BE2C (cell line): Measurements from ENCODE around the gene FAM83G.

Experiments
- DNase-seq: peaks from one replicate; pipeline ENCODE4 v3.0.0-alpha.2; 2020
- H3K27me3 ChIP-seq: fragments of 250-450 bp; sonication (Bioruptor Pico); 2 replicates; pipeline ENCODE4 v1.5.1; 2020; ENCODE audit warnings: mild to moderate bottlenecking
- H3K36me3 ChIP-seq: fragments of 250-450 bp; sonication (Bioruptor Pico); 2 replicates; pipeline ENCODE4 v1.5.1; 2020; ENCODE audit warnings: mild to moderate bottlenecking
- H3K4me1 ChIP-seq: fragments of 250-450 bp; sonication (Bioruptor Pico); 2 replicates; pipeline ENCODE4 v1.5.1; 2020
- H3K4me3 ChIP-seq: 2 replicates; pipeline ENCODE4 v1.5.1; 2011; ENCODE audit warnings: low read depth, low read length
- H3K9me3 ChIP-seq: fragments of 250-450 bp; sonication (Bioruptor Pico); 2 replicates; pipeline ENCODE4 v1.5.1; 2020
- TF ChIP-seq, protein P1 (sequence below): IDR thresholded peaks from 2 replicates; pipeline ENCODE4 v1.5.1; 2012; ENCODE audit warnings: mild to moderate bottlenecking, low read depth, low read length

The FAM83G gene

DNA sequence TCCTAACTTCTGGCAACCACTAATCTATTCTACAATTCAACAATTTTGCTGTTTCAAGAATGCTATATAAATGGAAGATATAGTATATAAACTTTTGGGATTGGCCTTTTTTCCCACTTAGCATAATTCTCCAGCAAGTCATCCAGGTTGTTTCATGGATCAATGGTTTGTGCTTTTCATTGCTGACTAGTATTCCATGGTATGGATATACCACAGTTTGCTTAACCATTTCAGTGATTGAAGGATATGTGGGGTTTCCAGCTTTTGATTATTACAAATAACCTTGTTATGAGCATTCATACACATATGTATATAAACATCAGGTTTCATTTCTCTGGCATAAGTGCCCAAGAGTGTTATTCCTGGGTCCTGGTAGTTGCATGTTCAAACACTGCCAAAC is 2.1 kb upstream of the FAM83G start:
- Histone ChIP-seq H3K4me3 (no peak overlapping the region), H3K9me3 (no peaks in the 10 kb centered on the region), H3K4me1 (no peaks in the 10 kb centered on the region), H3K27me3 (no peaks in the 10 kb centered on the region), H3K36me3 (no peaks in the 10 kb centered on the region)
- DNase-seq: no peak
- TF ChIP-seq, protein P1, sequence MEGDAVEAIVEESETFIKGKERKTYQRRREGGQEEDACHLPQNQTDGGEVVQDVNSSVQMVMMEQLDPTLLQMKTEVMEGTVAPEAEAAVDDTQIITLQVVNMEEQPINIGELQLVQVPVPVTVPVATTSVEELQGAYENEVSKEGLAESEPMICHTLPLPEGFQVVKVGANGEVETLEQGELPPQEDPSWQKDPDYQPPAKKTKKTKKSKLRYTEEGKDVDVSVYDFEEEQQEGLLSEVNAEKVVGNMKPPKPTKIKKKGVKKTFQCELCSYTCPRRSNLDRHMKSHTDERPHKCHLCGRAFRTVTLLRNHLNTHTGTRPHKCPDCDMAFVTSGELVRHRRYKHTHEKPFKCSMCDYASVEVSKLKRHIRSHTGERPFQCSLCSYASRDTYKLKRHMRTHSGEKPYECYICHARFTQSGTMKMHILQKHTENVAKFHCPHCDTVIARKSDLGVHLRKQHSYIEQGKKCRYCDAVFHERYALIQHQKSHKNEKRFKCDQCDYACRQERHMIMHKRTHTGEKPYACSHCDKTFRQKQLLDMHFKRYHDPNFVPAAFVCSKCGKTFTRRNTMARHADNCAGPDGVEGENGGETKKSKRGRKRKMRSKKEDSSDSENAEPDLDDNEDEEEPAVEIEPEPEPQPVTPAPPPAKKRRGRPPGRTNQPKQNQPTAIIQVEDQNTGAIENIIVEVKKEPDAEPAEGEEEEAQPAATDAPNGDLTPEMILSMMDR: no peak

DNA sequence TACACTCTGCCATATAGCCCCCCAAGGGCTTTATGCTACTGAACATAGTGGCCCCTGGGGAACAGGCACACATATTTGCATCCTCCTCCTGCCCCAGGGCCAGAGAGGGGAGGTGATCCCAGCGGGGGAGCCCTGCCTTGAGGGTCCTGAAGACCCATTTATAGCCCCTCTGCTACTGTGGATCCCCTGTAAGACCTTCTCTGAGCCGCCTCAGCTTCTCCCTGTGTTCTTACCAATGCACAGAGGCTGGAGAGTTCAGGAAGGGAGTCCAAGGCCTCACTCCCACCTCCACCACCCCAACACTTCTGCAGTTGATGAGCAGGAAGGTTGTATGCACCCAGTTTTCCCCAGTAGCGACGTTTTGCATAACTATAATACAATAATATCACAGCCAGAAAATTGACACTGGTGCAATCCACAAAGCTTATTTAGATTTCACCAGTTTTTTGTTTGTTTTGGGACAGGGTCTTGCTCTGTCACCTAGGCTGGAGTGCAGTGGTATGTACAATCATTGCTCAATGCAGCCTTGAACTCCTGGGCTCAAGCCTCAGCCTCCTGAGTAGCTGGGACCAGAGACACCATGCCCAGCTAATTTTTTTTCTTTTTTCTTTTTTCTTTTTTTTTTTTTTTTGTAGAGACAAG is 1.3 kb upstream of the FAM83G start:
- no peak overlapping the region for H3K4me3 ChIP-seq
- TF ChIP-seq, protein P1: no peak
- H3K36me3 ChIP-seq: no peaks in the 10 kb centered on the region
- no peaks in the 10 kb centered on the region for H3K27me3 ChIP-seq
- H3K9me3 ChIP-seq: no peaks in the 10 kb centered on the region
- DNase-seq: no peak
- no peaks in the 10 kb centered on the region for H3K4me1 ChIP-seq

DNA sequence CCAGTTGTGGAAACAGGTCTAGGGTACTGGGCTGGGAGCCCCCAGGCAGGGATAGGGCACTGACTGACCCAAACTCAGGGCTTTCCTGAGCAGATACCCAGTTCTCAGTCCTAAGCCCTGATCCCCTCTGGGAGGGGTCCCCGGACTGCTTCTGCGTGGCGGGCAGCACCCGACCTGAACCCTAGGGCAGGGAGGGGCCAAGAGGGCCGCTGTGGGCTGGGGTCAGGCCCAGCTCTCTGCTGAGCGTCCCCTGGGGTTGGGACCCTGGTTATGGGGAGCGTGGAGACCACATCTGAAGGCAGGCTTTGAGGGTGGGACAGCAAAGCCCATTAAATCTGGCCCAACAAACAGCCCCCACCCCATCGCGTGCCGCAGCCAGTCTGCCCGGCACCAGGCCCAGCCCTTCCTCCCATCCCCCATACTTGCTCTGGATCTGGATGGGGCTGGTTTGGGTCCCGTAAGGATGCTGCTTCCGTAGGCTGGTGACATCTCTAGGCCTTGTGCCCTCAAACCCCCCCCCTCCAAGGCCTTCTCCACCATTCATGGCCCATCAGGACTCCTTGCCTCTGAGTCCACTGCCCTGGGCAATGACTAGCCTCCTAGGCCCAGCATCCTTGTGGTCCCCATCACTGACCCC is 691 bp upstream of the FAM83G start:
- no peak for DNase-seq
- Histone ChIP-seq H3K9me3 (no peaks in the 10 kb centered on the region), H3K4me3 (peak overlapping the region; percentile 29; the same call in 1 of the 2 replicates), H3K27me3 (no peaks in the 10 kb centered on the region), H3K4me1 (no peaks in the 10 kb centered on the region), H3K36me3 (no peaks in the 10 kb centered on the region)
- TF ChIP-seq, protein P1: no peak

DNA sequence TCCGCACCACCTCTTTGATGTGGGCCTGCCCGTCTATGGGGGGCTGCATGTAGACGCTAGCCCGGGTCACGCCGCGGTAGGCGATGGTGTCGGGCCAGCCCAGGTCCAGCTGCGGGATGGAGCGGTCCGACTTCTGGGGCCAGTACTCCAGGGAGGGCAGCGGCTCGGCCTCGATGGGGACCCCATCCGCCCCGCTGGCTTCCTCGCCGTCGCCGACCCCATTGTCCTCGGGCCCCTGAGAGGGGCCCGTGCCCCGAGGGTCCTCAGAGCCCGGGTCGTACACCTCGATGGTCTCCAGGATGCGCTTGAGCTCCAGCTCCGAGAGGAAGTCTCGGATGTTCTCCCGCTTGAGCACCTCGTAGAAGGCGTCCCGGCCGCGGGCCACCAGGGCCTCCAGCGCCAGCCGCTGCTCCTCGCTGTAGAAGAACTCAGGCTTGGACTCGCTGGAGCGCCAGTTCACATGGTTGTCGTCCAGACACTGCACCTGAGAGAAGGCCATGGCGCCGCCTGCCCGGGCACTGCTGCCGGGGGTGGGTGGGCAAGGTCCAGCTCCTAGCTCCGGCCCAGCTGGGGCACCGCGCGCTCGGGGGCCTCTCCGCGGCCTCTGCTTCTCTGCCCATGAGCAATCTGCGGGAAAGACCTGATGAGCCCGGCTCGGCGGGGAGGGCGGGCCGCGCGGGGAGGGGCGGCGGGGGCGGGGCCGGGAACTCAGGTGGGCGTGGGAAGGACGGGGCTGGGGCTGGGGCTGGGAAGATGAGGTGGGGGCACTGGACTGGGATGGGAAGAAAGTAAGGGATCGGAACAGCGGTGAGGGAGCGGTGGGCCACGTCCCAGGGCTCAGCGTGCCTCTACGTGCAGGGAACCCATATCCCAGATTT is 782 bp downstream of the FAM83G start:
- Histone ChIP-seq H3K9me3 (no peaks in the 10 kb centered on the region), H3K36me3 (no peaks in the 10 kb centered on the region), H3K4me1 (no peaks in the 10 kb centered on the region), H3K4me3 (no peak overlapping the region; the same call in 1 of the 2 replicates), H3K27me3 (no peaks in the 10 kb centered on the region)
- DNase-seq: no peak
- TF ChIP-seq, protein P1: no peak

DNA sequence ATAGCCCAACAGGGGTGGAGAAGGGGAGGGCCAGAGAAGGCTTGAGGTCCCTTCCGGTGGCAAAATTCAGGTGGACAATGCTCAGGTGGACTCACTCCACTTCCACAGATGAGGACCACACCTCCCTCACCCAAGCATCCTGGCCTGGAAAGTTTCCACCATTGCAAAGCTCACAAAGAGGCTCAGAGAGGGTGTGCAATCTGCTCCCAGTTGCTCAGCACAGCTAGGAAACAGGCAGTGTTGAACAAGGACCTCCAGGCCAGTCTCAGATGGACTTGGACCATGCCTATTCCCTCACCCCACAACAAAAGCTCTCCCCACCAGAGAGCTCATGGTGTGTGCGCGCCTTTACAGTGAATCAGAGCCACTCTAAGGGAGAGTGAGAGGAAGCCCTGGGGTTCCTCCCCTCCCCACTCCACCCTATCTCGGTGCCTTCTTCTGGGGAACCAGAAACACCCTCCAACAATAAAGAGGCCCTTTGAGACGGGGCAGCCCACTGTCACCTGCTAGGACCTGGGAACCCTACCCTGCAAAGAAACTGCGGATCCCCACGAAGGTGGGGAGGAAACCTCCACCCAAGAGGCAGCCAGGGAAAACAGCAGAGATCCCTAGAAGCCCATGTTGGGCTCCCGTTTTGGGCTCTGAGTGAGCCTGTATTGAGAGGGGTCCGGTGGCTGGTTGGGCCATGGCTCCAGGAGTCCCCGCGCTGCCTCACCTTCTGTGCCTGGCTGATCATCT is 1.6 kb downstream of the FAM83G start:
- no peaks in the 10 kb centered on the region for H3K4me1 ChIP-seq
- H3K4me3 ChIP-seq: no peak overlapping the region
- DNase-seq: no peak
- TF ChIP-seq, protein P1: no peak
- no peaks in the 10 kb centered on the region for H3K9me3 ChIP-seq
- H3K27me3 ChIP-seq: no peaks in the 10 kb centered on the region
- no peaks in the 10 kb centered on the region for H3K36me3 ChIP-seq
